IMR-90 (cell line): ENCODE measurements around the gene BBS5. TPM values are rescaled to one million over a fixed set of nuclear protein-coding genes. Genes with fewer than 3 reads are reported as not detected.

Experiments used
- ATAC-seq: fragments of 200-7000 bp; cut with Tn5 transposase; 2 replicates; pipeline ENCODE4 v1.9.1; 2020; ENCODE audit warnings: low read depth, mild to moderate bottlenecking, moderate library complexity
- BruUV-seq: library from RNA; stranded (reverse); fragments of 400-500 nt; replicated peaks from 2 replicates; lab custom pipeline; 2021; lab: Mats Ljungman, UMichigan
- CTCF ChIA-PET: fragments of 300-600 bp; formaldehyde crosslinking; extraction: SDS; loops from one replicate; lab custom pipeline; 2021; ENCODE audit warnings: antibody characterized with exemption; lab: Yijun Ruan, JAX
- POLR2A ChIA-PET: fragments of 300-600 bp; sonication (Branson Sonifier 250); formaldehyde crosslinking; loops from one replicate; lab custom pipeline; 2022; ENCODE audit warnings: antibody characterized with exemption; ENCODE audit not compliant: unreplicated experiment; lab: Charles Lee
- DNase-seq: peaks from one replicate; pipeline ENCODE4 v3.0.0; 2013
- H2AFZ ChIP-seq: replicated peaks from 2 replicates; pipeline ENCODE3; 2013; ENCODE audit warnings: low read length, mild to moderate bottlenecking; ENCODE audit not compliant: poor library complexity
- H2AK5ac ChIP-seq: 2 replicates; pipeline ENCODE4 v1.6.1; 2013; ENCODE audit warnings: low read depth, low read length, inconsistent platforms
- H2AK9ac ChIP-seq: replicated peaks from 2 replicates; pipeline ENCODE3; 2013; ENCODE audit warnings: mild to moderate bottlenecking, low read depth, low read length, moderate library complexity; ENCODE audit not compliant: poor library complexity
- H2BK120ac ChIP-seq: 2 replicates; pipeline ENCODE4 v1.6.1; 2013; ENCODE audit warnings: low read depth, low read length, inconsistent platforms
- H2BK15ac ChIP-seq: 3 replicates; pipeline ENCODE4 v1.6.1; 2013; ENCODE audit warnings: low read depth, low read length, inconsistent platforms
- H2BK20ac ChIP-seq: 2 replicates; pipeline ENCODE4 v1.6.1; 2013; ENCODE audit warnings: low read depth, mild to moderate bottlenecking, inconsistent platforms, low read length, moderate library complexity
- H2BK5ac ChIP-seq: 2 replicates; pipeline ENCODE4 v1.6.1; 2013; ENCODE audit warnings: mild to moderate bottlenecking, low read depth, low read length, inconsistent platforms; ENCODE audit not compliant: poor library complexity, severe bottlenecking
- H3K14ac ChIP-seq: replicated peaks from 2 replicates; pipeline ENCODE4 v1.6.1; 2013; ENCODE audit warnings: low read depth, low read length, inconsistent platforms
- H3K18ac ChIP-seq: 2 replicates; pipeline ENCODE4 v1.6.1; 2013; ENCODE audit warnings: low read depth, low read length, control low read depth
- H3K23ac ChIP-seq: 2 replicates; pipeline ENCODE4 v1.6.1; 2013; ENCODE audit warnings: low read depth, low read length, inconsistent platforms
- H3K27ac ChIP-seq: 2 replicates; pipeline ENCODE4 v1.5.1; 2013; ENCODE audit warnings: mild to moderate bottlenecking, control low read depth, low read length; ENCODE audit not compliant: insufficient read depth
- H3K27me3 ChIP-seq: 2 replicates; pipeline ENCODE4 v1.6.1; 2013; ENCODE audit warnings: low read length; ENCODE audit not compliant: control insufficient read depth, insufficient read depth
- H3K36me3 ChIP-seq: 2 replicates; pipeline ENCODE4 v1.6.1; 2013; ENCODE audit warnings: low read length, mixed read lengths; ENCODE audit not compliant: control insufficient read depth, insufficient read depth
- H3K4ac ChIP-seq: 2 replicates; pipeline ENCODE4 v1.6.1; 2013; ENCODE audit warnings: low read depth, low read length, inconsistent platforms
- H3K4me1 ChIP-seq: 2 replicates; pipeline ENCODE4 v1.6.1; 2013; ENCODE audit warnings: low read length, mixed read lengths; ENCODE audit not compliant: control insufficient read depth, insufficient read depth
- H3K4me2 ChIP-seq: 2 replicates; pipeline ENCODE4 v1.6.1; 2013; ENCODE audit warnings: low read depth, mild to moderate bottlenecking, control low read depth, low read length, moderate library complexity
- H3K4me3 ChIP-seq: 2 replicates; pipeline ENCODE4 v1.5.1; 2013; ENCODE audit warnings: low read depth, mild to moderate bottlenecking, control low read depth, low read length, moderate library complexity; ENCODE audit not compliant: insufficient read depth
- H3K56ac ChIP-seq: 2 replicates; pipeline ENCODE4 v1.6.1; 2013; ENCODE audit warnings: low read length, inconsistent platforms; ENCODE audit not compliant: insufficient read depth; ENCODE audit errors: extremely low read depth
- H3K79me1 ChIP-seq, 2 experiments: 2 replicates each; pipeline ENCODE4 v1.6.1; 2013; ENCODE audit warnings: low read length in 2 of 2, inconsistent platforms in 1 of 2, low read depth in 1 of 2
- H3K9ac ChIP-seq: 2 replicates; pipeline ENCODE4 v1.6.1; 2013; ENCODE audit warnings: low read depth, low read length, control low read depth
- H3K9me1 ChIP-seq: 2 replicates; pipeline ENCODE4 v1.6.1; 2013; ENCODE audit warnings: low read length, inconsistent platforms; ENCODE audit not compliant: insufficient read depth
- H3K9me3 ChIP-seq: 2 replicates; pipeline ENCODE4 v1.6.1; 2013; ENCODE audit warnings: low read length; ENCODE audit not compliant: control insufficient read depth, insufficient read depth
- H4K20me1 ChIP-seq: 2 replicates; pipeline ENCODE4 v1.6.1; 2013; ENCODE audit warnings: low read length, inconsistent platforms; ENCODE audit not compliant: insufficient read depth
- H4K5ac ChIP-seq: 2 replicates; pipeline ENCODE4 v1.6.1; 2013; ENCODE audit warnings: mild to moderate bottlenecking, low read depth, low read length, control low read depth
- H4K8ac ChIP-seq, 2 experiments: 2 replicates each; pipeline ENCODE4 v1.6.1; 2013; ENCODE audit warnings: low read depth in 2 of 2, low read length in 2 of 2, control low read depth in 1 of 2, inconsistent platforms in 1 of 2
- H4K91ac ChIP-seq: 2 replicates; pipeline ENCODE4 v1.6.1; 2013; ENCODE audit warnings: low read depth, low read length, inconsistent platforms; ENCODE audit not compliant: insufficient read depth
- BHLHE40 ChIP-seq: fragments of 150-350 bp; IDR thresholded peaks from 2 replicates; pipeline ENCODE4 v1.6.1; 2016; ENCODE audit warnings: mild to moderate bottlenecking, low read depth, low read length
- CEBPB ChIP-seq: IDR thresholded peaks from 2 replicates; pipeline ENCODE4 v1.6.1; 2012; ENCODE audit warnings: low read depth, low read length, improper control_type of control experiment
- CHD1 ChIP-seq: IDR thresholded peaks from 2 replicates; pipeline ENCODE4 v1.6.1; 2012; ENCODE audit warnings: low read depth, low read length, improper control_type of control experiment
- CTCF ChIP-seq: conservative IDR thresholded peaks from 2 replicates; pipeline ENCODE4 v1.5.1; 2012; ENCODE audit warnings: mild to moderate bottlenecking, low read depth, low read length, improper control_type of control experiment
- ELK1 ChIP-seq: fragments of 150-350 bp; IDR thresholded peaks from 2 replicates; pipeline ENCODE4 v1.6.1; 2016; ENCODE audit warnings: low read depth, mild to moderate bottlenecking, low read length, moderate library complexity, borderline replicate concordance
- FOS ChIP-seq: fragments of 150-350 bp; IDR thresholded peaks from 2 replicates; pipeline ENCODE4 v1.6.1; 2016; ENCODE audit warnings: low read depth, low read length
- MAFK ChIP-seq: IDR thresholded peaks from 2 replicates; pipeline ENCODE4 v1.6.1; 2012; ENCODE audit warnings: low read depth, low read length, improper control_type of control experiment
- MAZ ChIP-seq: IDR thresholded peaks from 2 replicates; pipeline ENCODE4 v1.6.1; 2012; ENCODE audit warnings: low read depth, mild to moderate bottlenecking, low read length, improper control_type of control experiment, moderate library complexity, borderline replicate concordance
- MXI1 ChIP-seq: IDR thresholded peaks from 2 replicates; pipeline ENCODE4 v1.6.1; 2012; ENCODE audit warnings: low read depth, mild to moderate bottlenecking, low read length, moderate library complexity, borderline replicate concordance
- NFE2L2 ChIP-seq: fragments of 150-350 bp; IDR thresholded peaks from 2 replicates; pipeline ENCODE4 v1.6.1; 2016; ENCODE audit warnings: low read depth, mild to moderate bottlenecking, low read length
- POLR2A ChIP-seq: IDR thresholded peaks from 2 replicates; pipeline ENCODE4 v1.6.1; 2012; ENCODE audit warnings: mild to moderate bottlenecking, low read depth, low read length
- RAD21 ChIP-seq: IDR thresholded peaks from 2 replicates; pipeline ENCODE4 v1.6.1; 2012; ENCODE audit warnings: low read length, improper control_type of control experiment
- RCOR1 ChIP-seq: IDR thresholded peaks from 2 replicates; pipeline ENCODE4 v1.6.1; 2012; ENCODE audit warnings: mild to moderate bottlenecking, low read length, improper control_type of control experiment; ENCODE audit not compliant: insufficient replicate concordance
- RFX5 ChIP-seq: IDR thresholded peaks from 2 replicates; pipeline ENCODE4 v1.8.0; 2012; ENCODE audit warnings: low read depth, mild to moderate bottlenecking, low read length, moderate library complexity
- SMC3 ChIP-seq: fragments of 150-350 bp; IDR thresholded peaks from 2 replicates; pipeline ENCODE4 v1.6.1; 2016; ENCODE audit warnings: low read depth, mild to moderate bottlenecking, antibody characterized with exemption, low read length, moderate library complexity
- USF2 ChIP-seq: fragments of 150-350 bp; IDR thresholded peaks from 2 replicates; pipeline ENCODE4 v1.6.1; 2017; ENCODE audit warnings: mild to moderate bottlenecking, antibody characterized with exemption, low read length, low read depth
- WGBS, 2 experiments: methylation state at CpG; one replicate each; pipeline versions ENCODE4 v1.1.5 to v1.1.7; 2013; ENCODE audit warnings: missing lambda C conversion rate in 2 of 2; ENCODE audit not compliant: insufficient read length in 1 of 2; ENCODE audit errors: extremely low coverage in 2 of 2; 5-methylcytosine and 5-hydroxymethylcytosine counted together
- dilution Hi-C: fragments of 300-500 bp; cut with HindIII; formaldehyde crosslinking; loops from one replicate; pipeline ENCODE4 v1.14.3; 2018; ENCODE audit warnings: low sequenced_read_pairs; ENCODE audit not compliant: unreplicated experiment
- in situ Hi-C: fragments of 300-500 bp; cut with MboI; formaldehyde crosslinking; loops from 3 replicates; pipeline ENCODE4 v1.14.3; 2019; ENCODE audit warnings: low sequenced_read_pairs, inconsistent platforms, mixed read lengths
- intact Hi-C: fragments of 100-400 bp; cut with micrococcal nuclease; formaldehyde crosslinking; loops from 2 replicates; pipeline ENCODE4 v1.10.0; 2022
- polyA plus RNA-seq, 3 experiments: library from polyadenylated mRNA; depleted of rRNA; stranded (reverse); fragments of >200 nt; gene quantifications; 2 replicates each; pipeline ENCODE4 v1.2.3, GENCODE V29; 2012; ENCODE audit warnings: low replicate concordance in 1 of 3
- total RNA-seq: library from RNA; depleted of rRNA; stranded (reverse); fragments of >200 nt; gene quantifications from 2 replicates; pipeline ENCODE4 v1.2.3, GENCODE V29; 2012

BBS5 gene
- total and polyA plus RNA-seq, 2 of the 4 experiments (the other 2 are of a cell fraction), result 1.4 to 4.1 TPM

- Histone ChIP-seq H2AK5ac (no peak overlapping the region), H3K9ac (no peak overlapping the region), H3K23ac (no peak overlapping the region), H3K56ac (no peak overlapping the region), H3K4me1 (no peaks in the 10 kb centered on the region), H3K9me1 (no peaks in the 10 kb centered on the region), H2BK5ac (no peak overlapping the region), H3K27ac (no peak overlapping the region), H3K14ac (no peak overlapping the region), H3K79me1 (no peaks in the 10 kb centered on the region), H3K9me3 (no peaks in the 10 kb centered on the region), H2BK20ac (no peak overlapping the region), H3K4me2 (no peak overlapping the region), H2BK15ac (no peak overlapping the region), H4K5ac (no peak overlapping the region), H2AK9ac (no peak overlapping the region), H3K18ac (no peak overlapping the region), H2AFZ (no peak overlapping the region), H3K36me3 (peaks cover 3% of the 10 kb centered on the region; the same call in 1 of the 2 replicates), H2BK120ac (no peak overlapping the region), H3K27me3 (no peaks in the 10 kb centered on the region), H3K4me3 (no peak overlapping the region), H4K8ac (no peak overlapping the region), H4K20me1 (no peaks in the 10 kb centered on the region), H3K4ac (no peak overlapping the region), H4K91ac (no peak overlapping the region)
- DNase-seq, result no peak
- TF ChIP-seq POLR2A (no peak), RAD21 (no peak), NFE2L2 (no peak), MAFK (no peak), CTCF (no peak), MAZ (no peak), FOS (no peak), SMC3 (no peak), RFX5 (no peak), CEBPB (no peak), RCOR1 (no peak), ELK1 (no peak), MXI1 (no peak), CHD1 (no peak), USF2 (no peak), BHLHE40 (no peak)
- ATAC-seq, result no peak
- POLR2A ChIA-PET, result no interaction called here
- dilution Hi-C loops, result no loop called here
- WGBS, 2 experiments, result 100% methylated on average over 1 of the region's 2 CpGs; no CpG with 5 or more reads in 1 of the 2 experiments
- intact Hi-C loops, result no loop called here
- CTCF ChIA-PET, result interaction anchor here (1.4 kb wide), 1 partner anchor 14 kb away, joined by 9 read pairs; the partner anchor contains the start of gene BBS5
- no TSS peak for BruUV-seq
- in situ Hi-C loops, result no loop called here
Measured at GRCh38 chr2:169493360-169493759, 14.1 kb downstream of the BBS5 start.
